Colonic mucosa (tissue), 4 donors: ENCODE data around the gene THEMIS. TPM values are rescaled to one million over a fixed set of nuclear protein-coding genes. Genes with fewer than 3 reads are reported as not detected.
"Not testable (repeated sequence)": the region's sequence is repeated elsewhere in the genome, so short reads cannot be mapped to it uniquely, and the experiment has no call there.

ENCODE experiments used
- DNase-seq: peaks from one replicate; pipeline ENCODE4 v3.0.0-alpha.2; 2020
- H3K27ac ChIP-seq: fragments of 200-600 bp; one replicate; pipeline ENCODE4 v1.8.0; 2021
- H3K27me3 ChIP-seq: fragments of 200-600 bp; one replicate; pipeline ENCODE4 v1.8.0; 2021
- H3K36me3 ChIP-seq: fragments of 200-600 bp; one replicate; pipeline ENCODE4 v1.8.0; 2021
- H3K4me1 ChIP-seq: fragments of 200-600 bp; one replicate; pipeline ENCODE4 v1.8.0; 2021; ENCODE audit warnings: mild to moderate bottlenecking
- H3K4me3 ChIP-seq: fragments of 200-600 bp; one replicate; pipeline ENCODE4 v1.8.0; 2021
- H3K9ac ChIP-seq, 2 donors: one replicate each; pipeline ENCODE4 v1.7.0; 2013; ENCODE audit warnings: control low read depth in 2 of 2, low read depth in 2 of 2, low read length in 2 of 2
- H3K9me3 ChIP-seq: fragments of 200-600 bp; one replicate; pipeline ENCODE4 v1.8.0; 2021
- intact Hi-C: fragments of 100-400 bp; cut with DNase I; formaldehyde crosslinking; loops from one replicate; pipeline ENCODE4 v1.14.1; 2022
- total RNA-seq, 2 donors: library from RNA; stranded (reverse); fragmentation: NEBNext Ultra II Directional in 1 of 2; extraction: Animal tissue kit (Norgen Biotek cat#: 25700) in 1 of 2; gene quantifications; one replicate each; pipeline ENCODE4 v1.2.1, GENCODE V29; 2021
- TF ChIP-seq, protein P1 (sequence below): fragments of 200-600 bp; IDR thresholded peaks from one replicate; pipeline ENCODE4 v1.8.0; 2022; ENCODE audit warnings: antibody characterized with exemption, mild to moderate bottlenecking
- donor health status: healthy.
- donor health status: DM: no; HTN: no; CAD: no.
- donor health status: DM: no; HTN: no; CAD: no.

The THEMIS gene
- total RNA-seq, 2 donors from 2014 or later: 0.96 TPM

DNA sequence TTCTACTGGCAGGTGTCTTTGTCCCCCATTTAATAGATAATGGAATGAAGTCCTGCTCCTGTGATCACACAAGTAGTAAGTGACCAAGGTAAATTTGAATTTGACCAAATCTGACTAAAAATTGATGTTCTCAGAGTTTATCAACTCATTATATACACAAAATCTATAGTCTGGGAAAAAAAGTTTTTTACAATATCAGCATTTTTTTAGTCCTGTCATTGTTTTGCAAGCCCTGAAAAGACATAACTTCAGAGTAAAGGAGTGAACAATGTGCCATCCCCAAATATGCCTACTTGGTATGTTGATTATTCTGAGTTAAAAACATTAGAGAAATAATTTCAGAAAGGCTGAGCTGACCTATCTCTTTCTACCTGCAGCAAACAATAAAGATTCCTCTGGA, 209.7 kb downstream of the THEMIS start:
- Histone ChIP-seq H3K36me3 (no peaks in the 10 kb centered on the region), H3K27me3 (no peaks in the 10 kb centered on the region), H3K27ac (no peak overlapping the region), H3K4me3 (no peak overlapping the region), H3K9ac (no peak overlapping the region), H3K4me1 (no peaks in the 10 kb centered on the region), H3K9me3 (no peaks in the 10 kb centered on the region)
- no peak for DNase-seq
- TF ChIP-seq, protein P1, sequence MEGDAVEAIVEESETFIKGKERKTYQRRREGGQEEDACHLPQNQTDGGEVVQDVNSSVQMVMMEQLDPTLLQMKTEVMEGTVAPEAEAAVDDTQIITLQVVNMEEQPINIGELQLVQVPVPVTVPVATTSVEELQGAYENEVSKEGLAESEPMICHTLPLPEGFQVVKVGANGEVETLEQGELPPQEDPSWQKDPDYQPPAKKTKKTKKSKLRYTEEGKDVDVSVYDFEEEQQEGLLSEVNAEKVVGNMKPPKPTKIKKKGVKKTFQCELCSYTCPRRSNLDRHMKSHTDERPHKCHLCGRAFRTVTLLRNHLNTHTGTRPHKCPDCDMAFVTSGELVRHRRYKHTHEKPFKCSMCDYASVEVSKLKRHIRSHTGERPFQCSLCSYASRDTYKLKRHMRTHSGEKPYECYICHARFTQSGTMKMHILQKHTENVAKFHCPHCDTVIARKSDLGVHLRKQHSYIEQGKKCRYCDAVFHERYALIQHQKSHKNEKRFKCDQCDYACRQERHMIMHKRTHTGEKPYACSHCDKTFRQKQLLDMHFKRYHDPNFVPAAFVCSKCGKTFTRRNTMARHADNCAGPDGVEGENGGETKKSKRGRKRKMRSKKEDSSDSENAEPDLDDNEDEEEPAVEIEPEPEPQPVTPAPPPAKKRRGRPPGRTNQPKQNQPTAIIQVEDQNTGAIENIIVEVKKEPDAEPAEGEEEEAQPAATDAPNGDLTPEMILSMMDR: no peak
- intact Hi-C loops: no loop called here

DNA sequence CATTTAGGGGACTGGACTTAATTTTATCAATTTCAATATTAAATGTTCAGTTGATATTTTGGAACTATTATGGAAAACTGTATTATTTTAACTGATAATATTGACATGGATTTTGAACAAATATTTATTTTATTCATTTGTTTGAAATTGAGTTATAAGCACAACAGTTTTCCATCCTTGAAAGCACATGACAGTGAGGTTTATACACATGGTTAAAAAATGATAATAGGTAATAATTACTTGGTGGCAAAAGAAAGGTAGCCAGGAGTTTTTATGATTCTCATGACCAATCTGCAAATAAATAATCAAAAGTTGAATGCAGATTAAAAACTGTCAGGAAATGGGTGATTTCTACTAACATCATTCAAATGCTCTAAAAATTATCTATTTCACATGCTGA, 210.3 kb downstream of the THEMIS start:
- TF ChIP-seq, protein P1: no peak
- intact Hi-C loops: no loop called here
- DNase-seq: no peak
- H3K36me3 ChIP-seq: no peaks in the 10 kb centered on the region
- no peak overlapping the region for H3K27ac ChIP-seq
- H3K27me3 ChIP-seq: no peaks in the 10 kb centered on the region
- no peak overlapping the region for H3K4me3 ChIP-seq
- no peaks in the 10 kb centered on the region for H3K4me1 ChIP-seq
- H3K9ac ChIP-seq: no peak overlapping the region
- no peaks in the 10 kb centered on the region for H3K9me3 ChIP-seq

DNA sequence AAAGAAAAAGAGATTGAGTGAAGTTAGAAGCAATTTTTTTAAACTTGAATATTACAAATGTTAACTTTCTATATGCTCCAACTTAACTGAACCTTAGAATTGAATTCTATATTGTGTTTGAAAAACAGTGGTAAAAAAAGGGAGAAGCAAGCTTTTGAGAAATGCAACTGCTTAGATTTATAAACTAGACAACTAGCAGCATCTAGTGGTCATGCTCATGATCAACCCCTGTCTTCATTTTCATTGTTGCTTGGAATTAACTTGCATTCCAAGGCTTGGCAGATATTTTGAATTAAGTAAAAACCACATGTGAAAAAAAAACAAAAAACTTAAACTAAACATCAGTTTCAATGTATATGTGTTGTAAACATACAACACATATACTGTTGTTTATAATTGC, 210.8 kb downstream of the THEMIS start:
- H3K4me1 ChIP-seq: no peaks in the 10 kb centered on the region
- H3K36me3 ChIP-seq: no peaks in the 10 kb centered on the region
- no peak overlapping the region for H3K4me3 ChIP-seq
- H3K9me3 ChIP-seq: no peaks in the 10 kb centered on the region
- intact Hi-C loops: no loop called here
- no peak overlapping the region for H3K27ac ChIP-seq
- TF ChIP-seq, protein P1: no peak
- H3K9ac ChIP-seq: no peak overlapping the region
- no peaks in the 10 kb centered on the region for H3K27me3 ChIP-seq
- DNase-seq: no peak

DNA sequence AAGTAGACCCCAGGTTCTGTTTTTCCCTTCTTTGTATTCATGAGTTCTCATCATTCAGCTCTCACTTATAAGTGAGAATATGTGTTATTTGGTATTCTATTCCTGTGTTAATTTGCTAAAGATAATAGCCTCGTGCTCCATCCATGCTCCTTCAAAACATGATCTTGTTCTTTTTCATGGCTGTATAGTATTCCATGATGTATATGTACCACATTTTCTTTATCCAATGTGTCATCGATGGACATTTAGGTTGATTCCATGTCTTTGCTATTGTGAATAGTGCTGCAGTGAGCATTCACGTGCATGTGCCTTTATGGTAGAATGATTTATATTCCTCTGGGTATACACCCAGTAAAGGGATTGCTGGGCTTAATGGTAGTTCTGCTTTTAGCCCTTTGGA, 213.4 kb downstream of the THEMIS start:
- H3K27me3 ChIP-seq: not testable (repeated sequence)

DNA sequence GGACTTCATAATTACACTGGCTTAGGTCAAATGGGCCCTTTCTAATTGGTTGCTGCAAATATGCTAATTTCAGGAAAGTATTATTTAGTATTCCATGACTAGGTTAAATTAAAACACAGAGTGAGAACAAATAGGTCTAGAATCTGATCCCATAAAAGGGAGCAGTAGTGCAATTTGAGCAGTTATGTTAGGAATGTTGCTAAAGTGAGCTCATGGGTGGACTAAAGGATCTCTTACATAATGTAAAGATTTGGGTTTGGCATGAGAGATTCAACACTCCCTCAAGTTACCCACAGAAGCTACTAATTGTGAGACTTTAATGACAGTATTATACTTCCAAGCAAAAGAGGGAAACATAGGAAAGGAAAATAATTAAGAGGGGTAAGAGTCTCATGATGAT, 214.8 kb downstream of the THEMIS start:
- no peak overlapping the region for H3K27ac ChIP-seq
- no peak for DNase-seq
- no peaks in the 10 kb centered on the region for H3K4me1 ChIP-seq
- intact Hi-C loops: no loop called here
- H3K36me3 ChIP-seq: no peaks in the 10 kb centered on the region
- no peak overlapping the region for H3K4me3 ChIP-seq
- TF ChIP-seq, protein P1: no peak
- no peak overlapping the region for H3K9ac ChIP-seq
- H3K27me3 ChIP-seq: no peaks in the 10 kb centered on the region
- no peaks in the 10 kb centered on the region for H3K9me3 ChIP-seq

More for the DNA sequence above, 213.4 kb downstream of the THEMIS start:
- H3K27ac ChIP-seq, H3K4me1 ChIP-seq, DNase-seq, H3K9me3 ChIP-seq, H3K4me3 ChIP-seq, intact Hi-C loops, H3K36me3 ChIP-seq, H3K9ac ChIP-seq: not testable (repeated sequence)

DNA sequence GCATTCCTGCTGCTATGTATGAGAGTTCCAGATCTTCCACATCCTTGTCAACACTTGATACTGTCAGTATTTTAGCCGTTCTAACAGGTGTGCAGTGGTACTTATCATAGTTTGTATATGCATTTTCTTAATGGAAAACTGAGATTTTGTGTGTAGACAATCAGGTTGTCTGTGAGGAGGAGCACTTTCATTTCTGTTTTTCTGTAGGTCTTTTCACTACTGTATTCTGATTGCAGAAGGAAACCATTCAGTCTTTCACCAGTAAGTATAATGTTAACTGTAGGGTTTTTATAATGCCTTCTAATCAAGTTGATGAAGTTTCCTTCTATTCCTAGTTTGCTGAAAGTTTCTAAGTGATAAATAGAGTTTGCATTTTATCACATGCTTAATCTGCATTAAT, 216.4 kb downstream of the THEMIS start:
- intact Hi-C loops: no loop called here
- Histone ChIP-seq H3K9ac (no peak overlapping the region), H3K27ac (no peak overlapping the region), H3K27me3 (no peaks in the 10 kb centered on the region), H3K9me3 (no peaks in the 10 kb centered on the region), H3K4me1 (no peaks in the 10 kb centered on the region), H3K36me3 (no peaks in the 10 kb centered on the region), H3K4me3 (no peak overlapping the region)
- DNase-seq: no peak
- TF ChIP-seq, protein P1: no peak
